Naive thymus-derived CD4-positive, alpha-beta T cell (primary cell): ENCODE measurements around the gene RFX5. TPM values are rescaled to one million over a fixed set of nuclear protein-coding genes. Genes with fewer than 3 reads are reported as not detected.

ENCODE experiments used
- ATAC-seq: fragments of 150-1000 bp; cut with Tn5 transposase; 2 replicates; pipeline ENCODE4 v1.10.0; 2021; ENCODE audit warnings: mild to moderate bottlenecking, moderate library complexity
- CTCF ChIA-PET: fragments of 350-600 bp; sonication (Branson Sonifier 250); formaldehyde crosslinking; loops from one replicate; lab custom pipeline; 2021; ENCODE audit warnings: antibody characterized with exemption; lab: Charles Lee
- POLR2A ChIA-PET: fragments of 350-600 bp; sonication (Branson Sonifier 250); formaldehyde crosslinking; loops from one replicate; lab custom pipeline; 2021; ENCODE audit warnings: antibody characterized with exemption, inconsistent platforms; lab: Charles Lee
- DNase-seq, 9 donors: peaks; one replicate each; pipeline versions ENCODE4 v3.0.0 to v3.0.0-alpha.2; 2020 to 2022; ENCODE audit warnings: mixed read lengths in 1 of 9
- H3K27ac ChIP-seq: one replicate; pipeline ENCODE4 v1.7.0; 2013; ENCODE audit warnings: mild to moderate bottlenecking, low read depth, low read length, moderate library complexity
- H3K27me3 ChIP-seq, 2 donors: one replicate each; pipeline ENCODE4 v1.7.0; 2013; ENCODE audit warnings: low read length in 2 of 2, mild to moderate bottlenecking in 2 of 2, moderate library complexity in 2 of 2; ENCODE audit not compliant: control insufficient read depth in 2 of 2, insufficient read depth in 2 of 2
- H3K36me3 ChIP-seq, 3 experiments: 1 replicate in 2 of 3; 2 replicates in 1 of 3; pipeline ENCODE4 v1.7.0; 2013; ENCODE audit warnings: low read length in 3 of 3, mild to moderate bottlenecking in 3 of 3, moderate library complexity in 1 of 3; ENCODE audit not compliant: insufficient read depth in 3 of 3, control insufficient read depth in 2 of 3
- H3K4me1 ChIP-seq, 2 donors: one replicate each; pipeline ENCODE4 v1.7.0; 2013; ENCODE audit warnings: low read length in 2 of 2, mild to moderate bottlenecking in 2 of 2, moderate library complexity in 1 of 2; ENCODE audit not compliant: control insufficient read depth in 2 of 2, insufficient read depth in 2 of 2
- H3K4me3 ChIP-seq: 2 replicates; pipeline ENCODE4 v1.7.0; 2013; ENCODE audit warnings: mild to moderate bottlenecking, low read length
- H3K9me3 ChIP-seq, 3 experiments: 1 replicate in 2 of 3; 2 replicates in 1 of 3; pipeline ENCODE4 v1.7.0; 2013; ENCODE audit warnings: low read length in 3 of 3; ENCODE audit not compliant: control insufficient read depth in 2 of 3
- H3K27ac Mint-ChIP-seq, 9 donors: one replicate each; pipeline ENCODE4 v1.8.0; 2020 to 2022; ENCODE audit warnings: mixed read lengths in 9 of 9, mild to moderate bottlenecking in 8 of 9, moderate library complexity in 5 of 9, inconsistent platforms in 2 of 9
- H3K27me3 Mint-ChIP-seq, 5 donors: one replicate each; pipeline ENCODE4 v1.8.0; 2021 to 2022; ENCODE audit warnings: mixed read lengths in 5 of 5, mild to moderate bottlenecking in 1 of 5
- H3K36me3 Mint-ChIP-seq, 5 donors: one replicate each; pipeline ENCODE4 v1.8.0; 2020 to 2022; ENCODE audit warnings: mixed read lengths in 5 of 5, mild to moderate bottlenecking in 3 of 5, inconsistent platforms in 1 of 5
- H3K4me1 Mint-ChIP-seq, 7 donors: one replicate each; pipeline ENCODE4 v1.8.0; 2020 to 2022; ENCODE audit warnings: mixed read lengths in 7 of 7, mild to moderate bottlenecking in 3 of 7, inconsistent platforms in 1 of 7
- H3K4me3 Mint-ChIP-seq, 10 donors: one replicate each; pipeline ENCODE4 v1.8.0; 2020 to 2022; ENCODE audit warnings: mild to moderate bottlenecking in 10 of 10, mixed read lengths in 10 of 10, moderate library complexity in 6 of 10, inconsistent platforms in 2 of 10
- H3K9me3 Mint-ChIP-seq, 11 donors: one replicate each; pipeline ENCODE4 v1.8.0; 2020 to 2022; ENCODE audit warnings: mixed read lengths in 11 of 11, mild to moderate bottlenecking in 4 of 11, inconsistent platforms in 1 of 11, moderate library complexity in 1 of 11
- intact Hi-C, 2 donors: fragments of 100-400 bp; cut with micrococcal nuclease; formaldehyde crosslinking; loops; one replicate each; pipeline ENCODE4 v1.15.1; 2023
- polyA plus RNA-seq, 2 donors: library from polyadenylated mRNA; unstranded; fragments of 300-500 nt; fragmentation: Illumina TruSeq; gene quantifications; one replicate each; pipeline ENCODE4 v1.2.3, GENCODE V29; 2021
- total RNA-seq, 6 experiments: library from RNA in 5 of 6; stranded (reverse) in 5 of 6; gene quantifications; 1 replicate in 5 of 6; 2 replicates in 1 of 6; pipeline ENCODE4 v1.2.3 and lab custom pipeline; 2021 to 2026

Gene RFX5
- total and polyA plus RNA-seq, 7 experiments from 2014 or later, result 26.6 to 89.3 (median 64.7) TPM

DNA sequence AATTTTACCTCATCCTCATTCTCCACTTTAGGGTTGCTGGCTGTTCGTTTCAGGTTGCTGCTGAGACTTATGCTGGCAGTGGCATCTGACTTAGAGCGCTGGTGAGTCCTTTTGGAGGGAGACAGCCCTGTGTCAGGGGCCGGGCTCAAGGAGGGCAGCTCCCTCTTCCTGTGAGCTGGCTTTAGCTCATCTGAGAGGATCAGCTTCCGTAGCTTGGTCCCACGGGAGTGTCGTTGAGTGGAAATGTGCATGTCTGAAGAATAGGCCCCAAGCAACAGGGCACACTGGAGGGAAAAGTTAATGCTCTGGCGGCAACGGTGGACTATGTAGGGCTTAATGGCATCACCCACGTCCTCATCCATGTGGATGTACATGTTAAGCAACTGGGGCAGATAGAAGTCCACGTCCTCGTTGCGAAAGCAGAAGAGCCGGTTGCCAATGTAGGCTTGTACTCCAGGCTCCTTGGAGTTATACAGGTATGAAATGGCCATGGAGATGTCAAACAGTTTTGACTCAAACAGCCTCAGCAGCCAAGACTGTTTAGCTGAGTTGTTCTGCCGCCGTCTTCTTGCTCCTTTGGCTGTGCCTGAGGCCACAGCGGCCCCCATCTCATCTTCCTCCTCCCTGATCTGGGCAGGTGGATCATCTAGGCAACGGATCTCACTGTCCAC, 31.4 kb downstream of the RFX5 start:
- H3K4me1 Mint-ChIP-seq, result peaks cover 30 to 71% (median 58%) of the 10 kb centered on the region in 7 donors
- Histone ChIP-seq H3K27ac (no peak overlapping the region), H3K27me3 (no peaks in the 10 kb centered on the region), H3K9me3 (no peaks in the 10 kb centered on the region), H3K36me3 (peaks cover 0 to 88% (median 3%) of the 10 kb centered on the region in 3 experiments), H3K4me1 (peaks cover 4 to 10% of the 10 kb centered on the region in 2 donors), H3K4me3 (no peak overlapping the region)
- H3K36me3 Mint-ChIP-seq, result peaks cover 6 to 40% (median 9%) of the 10 kb centered on the region in 5 donors
- no peak overlapping the region for H3K4me3 Mint-ChIP-seq
- intact Hi-C loops, result no loop called here
- no peaks in the 10 kb centered on the region for H3K9me3 Mint-ChIP-seq
- H3K27me3 Mint-ChIP-seq, result no peaks in the 10 kb centered on the region
- POLR2A ChIA-PET, result no interaction called here
- CTCF ChIA-PET, result no interaction called here
- no peak for ATAC-seq
- no peak for DNase-seq
- H3K27ac Mint-ChIP-seq, result peak overlapping the region in 1 of 9 donors; percentile 88

GRCh38 chr1:151314137-151314875, 32.7 kb downstream of the RFX5 start:
- Histone ChIP-seq H3K4me1 (peaks cover 4 to 10% of the 10 kb centered on the region in 2 donors), H3K27ac (no peak overlapping the region), H3K36me3 (peaks cover 0 to 90% (median 3%) of the 10 kb centered on the region in 3 experiments), H3K4me3 (no peak overlapping the region), H3K9me3 (no peaks in the 10 kb centered on the region), H3K27me3 (no peaks in the 10 kb centered on the region)
- ChIA-PET CTCF (interaction anchor here (0.5 to 1.1 kb wide), 2 partner anchors 13 to 1070 kb away, joined by 3 read pairs; partner anchors contain the start of gene PI4KB), POLR2A (no interaction called here)
- Mint-ChIP-seq H3K4me3 (no peak overlapping the region), H3K27me3 (no peaks in the 10 kb centered on the region), H3K4me1 (peaks cover 30 to 66% (median 54%) of the 10 kb centered on the region in 7 donors), H3K9me3 (no peaks in the 10 kb centered on the region), H3K36me3 (peaks cover 0 to 39% (median 9%) of the 10 kb centered on the region in 5 donors), H3K27ac (peak overlapping the region in 4 of 9 donors; percentile 3 to 60 (median 52))
- intact Hi-C loops, result no loop called here
- DNase-seq, result no peak
- ATAC-seq, result no peak

DNA sequence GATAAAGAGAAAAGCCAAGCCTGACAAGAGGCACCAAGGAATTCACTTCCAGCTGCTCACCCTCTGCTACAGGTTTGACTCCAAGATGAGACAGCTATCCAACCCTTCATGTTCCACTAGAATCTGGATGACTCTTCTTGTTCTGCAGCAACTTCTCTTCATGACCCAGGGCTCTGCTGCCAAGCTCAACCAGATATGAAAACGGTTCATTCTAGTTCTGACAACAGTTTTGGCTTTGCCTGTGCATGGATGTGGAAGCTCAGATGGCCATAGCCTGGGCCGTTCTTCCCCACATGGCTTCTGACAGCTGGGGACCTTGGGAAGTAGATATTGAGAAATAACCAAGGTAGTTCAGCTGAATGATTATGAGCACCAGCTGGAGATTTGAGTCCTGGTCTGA, 33.6 kb downstream of the RFX5 start:
- peaks cover 30 to 62% (median 53%) of the 10 kb centered on the region in 7 donors for H3K4me1 Mint-ChIP-seq
- H3K27ac Mint-ChIP-seq, result peak overlapping the region in 3 of 9 donors; percentile 26 to 62 (median 55)

GRCh38 chr1:151312826-151313225, 34.2 kb downstream of the RFX5 start:
- Histone ChIP-seq H3K4me1 (peaks cover 4 to 10% of the 10 kb centered on the region in 2 donors), H3K36me3 (peaks cover 0 to 98% (median 6%) of the 10 kb centered on the region in 3 experiments), H3K9me3 (no peaks in the 10 kb centered on the region), H3K4me3 (no peak overlapping the region), H3K27me3 (no peaks in the 10 kb centered on the region), H3K27ac (no peak overlapping the region)
- POLR2A ChIA-PET, result interaction anchor here (0.9 to 1.6 kb wide), 2 partner anchors 14 to 31 kb away, joined by 3 to 4 read pairs; partner anchors contain the start of gene PI4KB
- CTCF ChIA-PET, result interaction anchor here (1.8 kb wide), 1 partner anchor 28 kb away, joined by 6 read pairs; no protein-coding TSS in a partner anchor
- no peaks in the 10 kb centered on the region for H3K9me3 Mint-ChIP-seq
- no peaks in the 10 kb centered on the region for H3K27me3 Mint-ChIP-seq
- ATAC-seq (no peak), DNase-seq (no peak)
- intact Hi-C loops, result no loop called here
- peaks cover 30 to 62% (median 53%) of the 10 kb centered on the region in 7 donors for H3K4me1 Mint-ChIP-seq
- H3K27ac Mint-ChIP-seq, result peak overlapping the region in 6 of 9 donors; percentile 26 to 76 (median 62)
- no peak overlapping the region for H3K4me3 Mint-ChIP-seq
- H3K36me3 Mint-ChIP-seq, result peaks cover 0 to 47% (median 9%) of the 10 kb centered on the region in 5 donors

More for the DNA sequence above, 33.6 kb downstream of the RFX5 start:
- Histone ChIP-seq H3K36me3 (peaks cover 0 to 91% (median 3%) of the 10 kb centered on the region in 3 experiments), H3K4me1 (peaks cover 4 to 10% of the 10 kb centered on the region in 2 donors), H3K27ac (no peak overlapping the region), H3K9me3 (no peaks in the 10 kb centered on the region), H3K27me3 (no peaks in the 10 kb centered on the region), H3K4me3 (no peak overlapping the region)
- ChIA-PET POLR2A (no interaction called here), CTCF (interaction anchor here (1.1 kb wide), 1 partner anchor 14 kb away, joined by 3 read pairs; the partner anchor contains the start of gene PI4KB)
- Mint-ChIP-seq H3K4me3 (no peak overlapping the region), H3K9me3 (no peaks in the 10 kb centered on the region), H3K36me3 (peaks cover 0 to 42% (median 9%) of the 10 kb centered on the region in 5 donors), H3K27me3 (no peaks in the 10 kb centered on the region)
- intact Hi-C loops, result no loop called here
- ATAC-seq (no peak), DNase-seq (no peak)

DNA sequence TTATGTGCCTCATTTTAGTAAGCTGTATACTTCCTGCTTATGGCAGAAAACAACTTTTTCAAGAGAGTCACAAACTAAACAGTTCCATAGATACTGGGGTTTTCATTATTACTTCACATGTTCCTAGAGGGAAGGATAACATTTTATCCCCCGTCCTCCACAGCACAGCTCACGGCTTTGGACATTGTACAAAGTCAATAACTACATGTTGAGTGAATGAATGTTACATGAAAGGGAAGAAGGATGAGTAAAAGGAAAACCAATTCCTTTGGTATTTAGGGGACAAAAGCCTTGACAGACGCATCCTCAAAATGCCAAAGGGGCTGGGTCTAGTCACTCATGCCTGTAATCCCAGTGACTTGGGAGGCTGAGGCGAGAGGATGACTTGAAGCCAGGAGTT, 34.6 kb downstream of the RFX5 start:
- peaks cover 0 to 44% (median 7%) of the 10 kb centered on the region in 5 donors for H3K36me3 Mint-ChIP-seq
- H3K4me3 Mint-ChIP-seq, result no peak overlapping the region
- peaks cover 30 to 59% (median 49%) of the 10 kb centered on the region in 7 donors for H3K4me1 Mint-ChIP-seq
- DNase-seq (no peak), ATAC-seq (no peak)
- POLR2A ChIA-PET, result interaction anchor here (0.9 to 1.6 kb wide), 3 partner anchors 14 to 31 kb away, joined by 3 to 4 read pairs (median 4); partner anchors contain the start of gene PI4KB
- Histone ChIP-seq H3K4me1 (peaks cover 4 to 10% of the 10 kb centered on the region in 2 donors), H3K27me3 (no peaks in the 10 kb centered on the region), H3K27ac (no peak overlapping the region), H3K9me3 (no peaks in the 10 kb centered on the region), H3K36me3 (peaks cover 0 to 98% (median 10%) of the 10 kb centered on the region in 3 experiments), H3K4me3 (no peak overlapping the region)
- no peaks in the 10 kb centered on the region for H3K27me3 Mint-ChIP-seq
- intact Hi-C loops, result no loop called here
- peak overlapping the region in 6 of 9 donors; percentile 19 to 88 (median 63) for H3K27ac Mint-ChIP-seq
- H3K9me3 Mint-ChIP-seq, result no peaks in the 10 kb centered on the region
- CTCF ChIA-PET, result interaction anchor here (1.8 kb wide), 1 partner anchor 28 kb away, joined by 6 read pairs; no protein-coding TSS in a partner anchor
